DMS 273 (cell line): Measurements from ENCODE around the gene PCCA.
"Not testable (repeated sequence)": the region's sequence is repeated elsewhere in the genome, so short reads cannot be mapped to it uniquely, and the experiment has no call there.

Source experiments
- DNase-seq: peaks from one replicate; lab custom pipeline; 2025; ENCODE audit not compliant: unreplicated experiment; lab: John Stamatoyannopoulos, UW

PCCA gene

DNA sequence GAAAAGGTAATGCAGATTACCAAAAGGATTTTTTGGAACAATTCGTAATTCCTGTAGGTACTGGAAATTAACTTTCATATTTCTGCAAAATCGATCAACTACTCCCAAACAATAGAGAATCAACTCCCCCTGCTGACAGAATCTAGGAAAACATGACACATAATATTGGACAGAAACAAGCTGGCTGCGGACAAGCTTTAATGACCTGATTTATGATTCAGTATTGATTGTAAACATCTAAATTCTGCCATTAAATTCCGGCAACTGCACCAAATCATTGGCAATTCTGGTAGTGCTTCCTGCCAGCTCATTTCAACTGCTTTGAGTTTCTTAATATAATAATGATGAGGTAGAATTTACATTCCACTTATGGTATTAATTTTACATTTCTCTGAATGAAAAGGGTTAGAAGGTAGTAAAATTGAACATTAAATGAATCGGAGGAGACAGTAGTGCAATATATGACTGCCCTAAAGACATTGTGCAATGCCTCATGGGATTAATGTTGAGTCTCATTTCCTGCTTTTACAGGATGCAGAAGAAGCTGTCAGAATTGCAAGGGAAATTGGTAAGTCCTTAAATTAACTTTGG lies 146.5 kb downstream of the PCCA start:
- peak; percentile 65 for DNase-seq

DNA sequence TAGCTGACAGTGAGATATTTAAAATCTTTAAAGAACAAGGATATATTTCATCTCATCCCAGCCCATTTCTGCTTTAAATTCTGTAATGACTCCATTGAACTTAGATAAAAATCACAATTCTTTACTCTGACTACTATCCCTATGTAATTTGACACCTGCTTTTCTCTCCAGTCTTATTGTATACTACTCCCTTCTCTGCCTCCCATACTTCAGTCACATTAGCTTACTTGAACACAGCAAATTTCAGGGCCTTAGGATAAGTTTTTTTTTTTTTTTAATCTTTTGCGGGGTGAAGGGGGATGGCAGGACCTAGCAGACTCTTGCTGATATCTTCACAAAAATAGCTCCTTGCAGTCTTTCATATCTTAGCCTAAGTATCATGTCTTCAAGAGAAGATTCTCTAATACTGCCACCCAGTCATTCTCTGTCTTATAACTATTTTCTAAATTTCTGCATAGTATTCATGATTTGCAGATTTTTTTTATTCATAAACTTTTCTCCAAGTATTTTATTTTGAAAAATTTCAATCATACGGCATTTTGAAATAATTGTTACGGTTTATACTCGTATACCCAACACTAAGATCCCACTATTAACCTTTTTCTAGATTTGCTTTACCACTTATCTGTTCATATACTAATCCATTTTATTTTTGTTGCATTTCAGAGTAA lies 151.4 kb downstream of the PCCA start:
- no peak for DNase-seq

- no peak for DNase-seq
Observed at GRCh38 chr13:100244431-100244830, 155.5 kb downstream of the PCCA start.

DNA sequence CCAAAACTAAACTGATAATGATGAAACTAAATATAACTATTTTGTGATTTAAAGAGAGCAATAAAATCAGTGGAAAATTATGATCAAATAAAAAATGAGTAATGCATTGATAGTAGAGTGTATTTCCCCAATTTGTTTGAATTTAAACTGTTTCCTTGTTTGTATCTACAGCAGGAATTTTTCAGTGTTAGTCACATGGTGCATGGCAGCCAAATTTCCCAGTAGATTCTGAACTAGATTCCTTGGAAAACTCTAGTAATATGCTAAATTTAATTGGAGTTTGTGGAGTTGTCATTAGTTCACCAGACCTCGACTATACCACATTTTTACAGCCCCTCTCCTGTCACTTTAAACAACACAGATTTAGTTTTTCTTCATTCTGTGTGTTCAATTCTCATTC lies 156.2 kb downstream of the PCCA start:
- no peak for DNase-seq

DNA sequence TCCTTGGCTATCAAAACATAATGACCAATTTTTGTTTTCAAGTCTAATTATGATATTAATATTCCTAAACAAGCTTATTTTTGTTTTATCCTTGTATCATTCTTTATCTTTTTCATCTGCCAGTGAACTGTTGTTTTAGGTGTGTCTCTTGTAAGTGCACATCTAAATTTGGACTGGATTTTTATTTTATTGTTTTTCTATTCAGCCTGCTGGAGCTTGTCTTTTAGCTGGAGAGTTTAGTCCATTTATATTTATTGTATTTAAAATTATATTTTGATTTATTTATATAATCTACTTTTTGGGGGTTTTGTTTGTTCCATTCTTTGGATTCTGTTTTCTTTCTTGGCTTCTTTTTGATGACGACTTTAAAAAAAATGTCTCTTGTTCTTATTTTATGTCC lies 159.0 kb downstream of the PCCA start:
- DNase-seq = no peak

DNA sequence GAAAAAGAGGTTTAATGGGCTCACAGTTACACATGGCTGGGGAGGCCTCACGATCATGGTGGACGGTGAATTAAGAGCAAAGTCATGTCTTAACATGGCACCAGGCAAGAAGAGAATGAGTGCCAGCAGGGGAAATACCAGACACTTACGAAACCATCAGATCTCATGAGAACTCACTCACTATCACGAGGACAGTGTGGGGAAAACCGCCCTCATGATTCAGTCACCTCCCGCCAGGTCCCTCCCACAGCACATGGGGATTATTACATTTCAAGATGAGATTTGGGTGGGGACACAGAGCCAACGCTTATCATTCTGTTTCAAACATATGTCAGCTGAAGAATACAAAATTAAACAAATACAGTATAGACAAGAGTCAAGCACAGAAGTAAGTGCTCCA lies 165.1 kb downstream of the PCCA start:
- no peak for DNase-seq

DNA sequence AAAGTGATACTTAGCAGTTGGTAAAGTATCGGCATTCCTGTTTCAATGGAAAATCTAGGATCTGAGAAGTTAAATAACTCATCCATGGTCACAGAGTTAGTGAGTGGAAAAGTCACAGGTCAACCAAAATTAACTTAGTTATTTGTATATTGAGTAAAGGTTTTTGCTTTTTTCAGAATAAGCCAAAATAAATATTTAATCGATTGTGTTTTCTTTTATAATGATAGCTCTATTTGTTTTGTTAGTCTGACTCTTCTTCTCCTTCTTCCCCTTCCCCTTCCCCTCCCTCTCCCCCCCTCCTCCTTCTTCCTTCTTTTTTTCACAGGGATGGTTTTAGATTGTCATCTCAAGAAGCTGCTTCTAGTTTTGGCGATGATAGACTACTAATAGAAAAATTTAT lies 173.5 kb downstream of the PCCA start:
- DNase-seq = no peak

DNA sequence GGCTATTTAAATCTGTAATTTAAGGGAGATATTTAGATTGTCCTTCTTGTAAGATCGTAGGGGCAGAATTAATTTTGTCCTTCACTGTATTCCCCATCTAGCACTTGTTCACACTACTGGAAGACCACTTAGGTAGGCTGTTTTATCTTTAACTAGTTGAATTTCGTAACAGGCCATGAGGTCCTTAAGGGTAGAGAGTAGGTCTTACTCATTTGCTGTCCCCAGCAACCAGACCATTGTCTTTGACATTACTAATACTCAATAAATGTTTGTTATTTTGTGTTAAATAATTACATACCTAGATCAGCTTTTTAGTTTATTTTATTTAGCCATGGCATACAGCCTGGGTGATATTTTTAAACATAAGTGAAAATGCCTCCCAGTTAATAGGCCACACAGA lies 177.1 kb downstream of the PCCA start:
- DNase-seq = no peak

GRCh38 chr13:100269837-100270236 lies 180.9 kb downstream of the PCCA start:
- DNase-seq = peak; percentile 12

GRCh38 chr13:100273138-100273537 lies 184.2 kb downstream of the PCCA start:
- DNase-seq = no peak

DNA sequence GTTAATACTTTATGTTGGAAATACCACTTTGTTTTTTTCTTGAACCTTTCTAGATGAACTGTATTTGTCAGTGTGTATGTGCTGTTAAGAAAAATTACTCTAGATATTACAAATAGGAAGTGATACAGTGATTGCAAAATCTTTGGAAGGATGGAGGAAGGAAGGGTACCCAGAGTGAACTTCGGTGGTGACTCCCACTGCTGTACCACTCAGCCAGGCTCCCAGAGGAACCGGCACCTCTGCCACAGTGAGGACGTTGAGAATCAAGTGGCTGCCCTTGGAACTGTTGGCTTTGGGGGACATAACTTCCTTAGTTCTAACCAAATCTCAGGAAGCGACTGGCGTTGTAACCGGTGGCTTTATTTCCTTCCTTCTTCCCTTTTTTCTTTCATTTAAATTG lies 184.7 kb downstream of the PCCA start:
- no peak for DNase-seq

DNA sequence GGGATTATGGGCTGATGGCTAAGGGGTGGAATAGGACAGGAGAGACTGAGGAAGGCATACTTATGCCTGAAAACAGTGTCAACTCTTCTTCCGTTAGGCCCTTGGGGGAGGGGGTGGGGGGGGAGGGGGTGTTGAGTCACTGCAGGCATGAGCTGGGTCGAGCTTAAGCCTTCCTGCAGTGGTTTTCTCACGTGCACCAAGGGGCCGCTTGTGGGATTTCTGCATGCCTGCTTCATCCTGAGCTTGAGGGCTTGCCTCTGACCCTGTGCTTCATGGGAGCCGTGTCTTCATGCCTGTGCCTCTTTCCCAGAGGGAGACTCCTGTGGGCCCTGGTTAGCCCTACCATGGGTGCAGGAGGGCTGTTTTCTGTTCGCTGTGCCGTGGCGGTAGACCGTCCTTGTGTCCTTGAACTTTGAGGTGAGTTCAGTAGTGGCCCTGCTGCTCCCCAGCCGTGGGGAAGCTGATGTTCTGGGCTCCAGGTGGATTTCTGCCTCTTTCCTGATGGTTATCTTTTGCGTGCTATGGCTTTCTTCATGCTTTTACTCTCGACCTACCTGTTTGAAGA lies 186.1 kb downstream of the PCCA start:
- DNase-seq = no peak

DNA sequence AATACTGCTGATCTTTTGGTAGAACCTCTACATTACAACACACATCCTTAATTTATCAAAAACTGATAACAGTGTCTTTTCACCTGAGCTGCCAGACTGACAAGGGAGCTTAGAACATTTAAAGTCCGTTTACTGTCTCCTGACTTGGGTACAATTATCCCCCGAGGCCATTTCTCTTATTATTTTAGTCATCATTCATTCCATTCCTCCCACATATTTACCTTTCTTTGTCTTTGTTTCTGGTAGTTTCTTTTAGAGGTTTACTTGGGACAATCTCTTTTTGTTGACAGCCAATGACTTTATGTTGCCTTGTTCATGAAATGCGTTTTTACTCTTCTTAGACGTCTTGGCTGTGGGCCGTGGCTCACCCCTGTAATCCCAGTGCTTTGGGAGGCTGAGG lies 186.9 kb downstream of the PCCA start:
- no peak for DNase-seq

GRCh38 chr13:100280681-100281080 lies 191.8 kb downstream of the PCCA start:
- DNase-seq = no peak

DNA sequence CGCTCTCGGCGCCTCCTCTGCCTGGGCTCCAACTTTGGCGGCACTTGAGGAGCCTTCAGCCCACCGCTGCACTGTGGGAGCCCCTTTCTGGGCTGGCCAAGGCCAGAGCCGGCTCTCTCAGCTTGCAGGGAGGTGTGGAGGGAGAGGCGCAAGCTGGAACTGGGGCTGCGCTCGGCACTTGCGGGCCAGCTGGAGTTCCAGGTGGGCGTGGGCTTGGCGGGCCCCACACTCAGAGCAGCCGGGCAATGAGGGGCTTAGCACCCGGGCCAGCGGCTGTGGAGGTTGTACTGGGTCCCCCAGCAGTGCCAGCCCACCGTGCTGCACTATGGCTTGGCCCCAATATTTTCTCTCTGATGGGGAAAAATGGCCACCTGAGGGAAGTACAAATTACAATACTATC lies 193.4 kb downstream of the PCCA start:
- not testable (repeated sequence) for DNase-seq

DNA sequence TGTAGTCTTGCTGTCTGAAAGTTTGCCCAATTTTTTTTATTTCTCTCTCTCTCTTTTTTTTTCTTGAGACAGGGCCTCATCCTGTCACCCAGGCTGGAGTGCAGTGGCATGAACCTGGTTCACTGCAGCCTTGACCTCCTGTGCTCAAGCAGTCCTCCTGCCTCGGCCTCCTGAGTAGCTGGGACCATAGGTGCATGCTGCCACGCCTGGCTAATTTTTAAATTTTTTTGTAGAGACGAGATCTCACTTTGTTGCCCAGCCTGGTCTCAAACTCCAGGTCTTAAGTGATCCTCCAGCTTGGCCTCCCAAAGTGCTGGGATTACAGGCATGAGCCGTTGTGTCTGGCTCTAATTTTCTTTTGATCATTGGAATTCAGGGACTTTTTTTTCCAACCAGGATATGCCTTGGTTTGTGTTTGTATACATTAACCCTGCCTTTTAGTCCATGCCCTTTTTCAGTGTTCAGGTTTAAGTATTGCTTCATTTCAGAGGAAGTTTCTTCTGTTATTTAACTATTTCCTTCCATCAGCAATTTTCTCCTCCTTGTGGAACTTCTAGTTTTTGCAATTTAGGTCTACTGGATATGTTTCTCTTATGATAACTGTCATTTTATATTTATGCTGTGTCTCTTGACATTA lies 201.4 kb downstream of the PCCA start:
- DNase-seq = no peak

- DNase-seq = peak; percentile 3
Observed at GRCh38 chr13:100291624-100292023, 202.7 kb downstream of the PCCA start.

- DNase-seq = peak; percentile 18
Observed at GRCh38 chr13:100297413-100297812, 208.5 kb downstream of the PCCA start.

GRCh38 chr13:100298116-100298681 lies 209.3 kb downstream of the PCCA start:
- DNase-seq = peak; percentile 15

GRCh38 chr13:100298691-100299090 lies 209.8 kb downstream of the PCCA start:
- no peak for DNase-seq

GRCh38 chr13:100300243-100300642 lies 211.3 kb downstream of the PCCA start:
- DNase-seq = no peak

- DNase-seq = peak; percentile 84
Observed at GRCh38 chr13:100300708-100301107, 211.8 kb downstream of the PCCA start.
